GM12874 (cell line): ENCODE measurements around the gene POLD2.

Experiments
- TF ChIP-seq, protein P1 (sequence below): IDR thresholded peaks from 2 replicates; pipeline ENCODE4 v1.5.1; 2011; ENCODE audit warnings: low read depth, mild to moderate bottlenecking, control low read depth, low read length, moderate library complexity; ENCODE audit not compliant: insufficient read depth

POLD2 gene

DNA sequence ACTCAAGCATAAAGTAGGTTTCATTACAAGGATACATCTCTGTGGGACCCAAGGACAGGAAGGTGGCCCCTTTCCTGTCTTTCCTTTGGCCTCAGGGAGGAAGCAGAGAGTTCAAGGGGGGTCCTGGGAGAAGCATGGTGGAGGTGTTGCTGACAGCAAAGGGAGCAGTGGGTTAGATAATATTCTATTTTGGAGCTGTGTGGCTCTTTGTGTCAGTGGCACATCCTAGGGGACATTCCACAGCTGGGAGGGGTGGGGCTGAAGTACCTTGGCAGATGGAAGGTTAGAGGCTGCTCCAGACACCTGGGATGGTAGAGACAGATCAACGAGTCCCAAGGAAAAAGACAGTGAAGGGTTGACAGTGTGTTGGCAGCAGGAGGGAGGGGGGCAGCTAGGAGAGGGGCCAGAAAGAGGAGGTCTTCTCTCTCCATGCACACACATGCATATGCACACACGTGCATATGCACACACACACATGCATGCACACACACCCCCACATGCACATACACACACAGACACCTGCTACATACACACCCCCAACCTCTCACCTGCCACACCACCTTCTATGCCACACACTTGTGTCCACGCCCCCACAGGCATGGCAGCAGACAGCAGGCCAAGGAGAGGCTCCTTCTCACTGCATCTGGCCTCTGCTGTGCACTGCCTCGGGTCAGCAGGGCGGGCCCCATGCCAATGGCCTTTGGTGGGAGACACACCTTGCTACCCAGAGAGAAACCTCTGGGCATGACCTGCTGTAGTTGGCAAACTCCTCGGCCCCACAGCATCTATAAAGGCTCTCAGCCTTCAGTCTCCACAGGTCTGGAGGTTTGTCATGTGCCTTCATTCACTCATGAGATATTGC lies 5.6 kb upstream of the POLD2 start:
- TF ChIP-seq, protein P1, sequence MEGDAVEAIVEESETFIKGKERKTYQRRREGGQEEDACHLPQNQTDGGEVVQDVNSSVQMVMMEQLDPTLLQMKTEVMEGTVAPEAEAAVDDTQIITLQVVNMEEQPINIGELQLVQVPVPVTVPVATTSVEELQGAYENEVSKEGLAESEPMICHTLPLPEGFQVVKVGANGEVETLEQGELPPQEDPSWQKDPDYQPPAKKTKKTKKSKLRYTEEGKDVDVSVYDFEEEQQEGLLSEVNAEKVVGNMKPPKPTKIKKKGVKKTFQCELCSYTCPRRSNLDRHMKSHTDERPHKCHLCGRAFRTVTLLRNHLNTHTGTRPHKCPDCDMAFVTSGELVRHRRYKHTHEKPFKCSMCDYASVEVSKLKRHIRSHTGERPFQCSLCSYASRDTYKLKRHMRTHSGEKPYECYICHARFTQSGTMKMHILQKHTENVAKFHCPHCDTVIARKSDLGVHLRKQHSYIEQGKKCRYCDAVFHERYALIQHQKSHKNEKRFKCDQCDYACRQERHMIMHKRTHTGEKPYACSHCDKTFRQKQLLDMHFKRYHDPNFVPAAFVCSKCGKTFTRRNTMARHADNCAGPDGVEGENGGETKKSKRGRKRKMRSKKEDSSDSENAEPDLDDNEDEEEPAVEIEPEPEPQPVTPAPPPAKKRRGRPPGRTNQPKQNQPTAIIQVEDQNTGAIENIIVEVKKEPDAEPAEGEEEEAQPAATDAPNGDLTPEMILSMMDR: no peak

DNA sequence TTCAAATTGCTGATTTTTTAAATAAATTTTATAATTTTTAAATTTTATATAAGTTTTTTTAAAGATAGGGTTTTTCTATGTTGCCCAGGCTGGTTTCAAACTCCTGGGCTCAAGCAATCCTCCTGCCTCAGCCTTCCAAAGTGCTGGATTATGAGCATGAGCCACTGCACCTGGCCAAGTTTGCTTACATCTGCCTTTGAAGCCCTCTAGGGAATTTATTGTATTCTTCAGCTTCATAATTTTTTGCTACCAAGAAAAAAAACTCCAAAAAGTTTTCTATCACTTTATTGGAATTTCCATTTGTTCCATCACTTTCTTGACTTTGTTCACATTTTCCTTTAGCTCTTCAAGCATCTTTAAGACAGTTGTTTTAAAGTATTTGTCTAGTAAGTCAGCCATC lies 3.8 kb upstream of the POLD2 start:
- TF ChIP-seq, protein P1: no peak

DNA sequence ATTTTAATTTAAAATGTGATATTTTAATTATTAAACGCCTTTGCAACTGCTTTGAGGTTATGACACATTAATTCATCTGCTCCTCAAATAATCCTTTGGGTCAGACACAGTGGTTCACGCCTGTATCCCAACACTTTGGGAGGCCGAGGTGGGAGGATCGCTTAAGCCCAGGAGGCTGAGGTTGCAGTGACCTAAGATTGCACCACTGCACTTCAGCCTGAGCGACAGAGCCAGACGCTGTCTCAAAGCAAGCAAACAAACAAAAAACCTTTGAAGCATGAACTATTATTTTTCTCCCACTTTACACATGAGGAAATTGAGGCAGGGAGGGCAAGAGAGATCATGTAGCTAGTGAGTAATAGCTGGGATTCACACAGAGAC lies 1.5 kb upstream of the POLD2 start:
- TF ChIP-seq, protein P1: no peak

DNA sequence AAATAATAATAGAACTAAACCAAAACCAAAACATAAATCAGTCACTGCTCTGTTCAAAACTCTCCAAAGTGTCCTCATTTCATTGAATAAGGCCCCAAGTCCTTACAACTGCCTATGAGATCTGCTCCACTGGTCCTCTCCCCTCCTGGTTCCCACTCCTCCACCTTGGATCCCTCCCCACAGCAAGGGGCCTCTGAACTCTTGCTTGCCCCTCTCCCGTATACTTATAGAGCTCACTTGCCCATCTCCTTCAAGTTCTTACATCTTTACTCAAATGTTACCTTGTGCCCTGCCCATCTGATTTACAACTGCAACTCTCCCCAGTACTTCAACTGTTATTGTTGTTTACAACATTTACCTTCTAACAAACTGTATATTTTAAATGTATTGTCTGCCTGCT lies 819 bp downstream of the POLD2 start:
- TF ChIP-seq, protein P1: no peak

DNA sequence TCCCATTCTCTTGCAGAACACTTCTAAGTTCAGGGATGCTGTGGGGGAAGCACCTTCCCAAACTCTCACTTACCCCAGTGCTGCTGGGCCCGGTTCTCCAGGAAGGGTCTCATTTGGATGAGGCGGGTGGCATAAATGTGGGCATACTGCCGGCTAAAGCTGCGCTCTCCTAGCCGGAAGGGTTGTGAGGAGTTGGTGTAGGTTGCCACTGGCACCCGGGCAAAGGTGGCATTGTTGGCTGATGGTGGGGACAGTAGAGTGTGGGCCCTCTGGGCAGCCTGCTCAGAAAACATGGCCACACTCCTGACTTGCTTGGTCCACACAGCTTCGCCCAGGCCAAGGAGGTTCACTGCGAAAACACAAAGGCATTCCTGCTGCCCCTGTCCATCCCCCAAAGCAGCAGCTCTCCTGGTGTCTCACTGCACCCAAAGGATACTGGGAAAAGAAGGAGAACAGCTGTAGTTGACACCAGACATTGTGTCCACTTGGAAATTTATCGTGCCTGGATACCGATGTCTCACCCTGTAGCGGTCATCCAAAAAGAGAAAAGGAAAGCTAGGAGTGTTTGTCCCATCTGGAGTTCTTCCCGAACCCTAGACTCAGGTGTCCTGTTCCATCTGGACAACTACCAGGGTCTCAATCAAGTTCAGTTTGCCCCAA lies 1.5 kb downstream of the POLD2 start:
- TF ChIP-seq, protein P1: no peak

DNA sequence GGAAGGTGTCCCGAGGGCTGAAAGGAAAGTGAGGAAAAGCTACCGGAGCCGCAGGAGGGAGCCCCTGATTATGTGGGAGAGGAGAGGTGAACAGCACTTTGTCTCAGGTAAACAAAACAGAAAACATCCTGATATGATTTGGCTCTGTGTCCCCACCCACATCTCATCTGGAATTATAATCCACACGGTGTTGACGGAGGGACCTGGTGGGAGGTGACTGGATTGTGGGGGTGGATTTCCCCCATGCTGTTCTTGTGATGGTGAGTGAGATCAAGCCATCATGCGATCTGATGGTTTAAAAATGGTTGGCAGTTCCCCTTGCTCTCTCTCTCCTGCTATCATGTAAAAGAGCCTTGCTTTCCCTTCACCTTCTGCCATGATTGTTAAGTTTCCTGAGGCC lies 3.0 kb downstream of the POLD2 start:
- TF ChIP-seq, protein P1: no peak

DNA sequence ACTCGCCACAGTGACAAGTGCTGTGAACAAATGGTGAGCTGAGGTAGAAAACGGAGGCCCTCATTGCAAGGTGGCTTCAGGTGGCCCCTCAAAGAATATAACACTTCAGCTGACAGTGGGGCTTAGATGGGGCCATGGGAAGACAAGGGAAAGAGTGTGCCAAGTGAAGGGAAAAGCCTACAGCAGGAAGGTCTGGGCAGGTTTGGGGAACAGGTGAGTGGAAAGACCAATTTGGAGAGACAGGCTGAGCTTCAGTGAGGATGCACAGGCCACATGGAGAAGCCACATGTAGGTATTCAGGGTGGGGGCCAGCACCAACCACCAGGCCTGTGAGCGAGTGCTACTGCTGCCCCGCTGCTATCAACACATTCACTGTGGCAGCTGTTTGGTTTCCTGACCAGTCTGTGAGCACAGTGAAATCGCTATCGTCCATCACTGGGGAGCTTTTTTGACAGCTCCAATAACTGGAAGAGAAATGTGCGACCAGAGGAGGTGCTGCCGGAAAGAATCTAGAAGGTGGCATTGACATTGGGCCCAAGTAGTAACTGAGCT lies 3.4 kb downstream of the POLD2 start:
- TF ChIP-seq, protein P1: no peak
